ENCODE results near the gene CFAP299. TPM values are rescaled to one million over a fixed set of nuclear protein-coding genes. Genes with fewer than 3 reads are reported as not detected.

The CFAP299 gene
- total and polyA plus RNA-seq, 2 of the 8 experiments (the other 6 are each of a cell fraction or from before 2014, with no cell fraction given) = not detected

- no peak overlapping the region for H2AK5ac ChIP-seq (ENCODE audit: low read depth, low read length)
- no peaks in the 10 kb centered on the region for H3K23me2 ChIP-seq (ENCODE audit: low read depth, low read length)
- TF ChIP-seq POU5F1 (IDR thresholded peaks at IDR 0.05; ENCODE audit: low read depth, low read length) (no peak), ATF3 (IDR thresholded peaks at IDR 0.05; ENCODE audit: insufficient read depth, low read depth, low read length) (no peak)
- no peaks in the 10 kb centered on the region for H3K79me2 ChIP-seq (ENCODE audit: control insufficient read depth in 1 of 2, insufficient read depth in 2 of 2, low read length in 2 of 2)
- H2BK20ac ChIP-seq (ENCODE audit: low read length) = no peak overlapping the region
- H3K56ac ChIP-seq (replicated peaks; ENCODE audit: insufficient read length, low read depth, low read length) = no peak overlapping the region
- 84% methylated on average over 2 of the region's 2 CpGs; no CpG with 5 or more reads in 1 of the 2 experiments for WGBS, 2 experiments (ENCODE audit: extremely low coverage in 1 of 2, insufficient coverage in 1 of 2, insufficient read length in 1 of 2, insufficient replicate concordance in 2 of 2, low coverage in 1 of 2, low lambda C conversion rate in 2 of 2, missing lambda C conversion rate in 1 of 2)
- no peak overlapping the region for H4K91ac ChIP-seq (replicated peaks; ENCODE audit: insufficient read length, low read length)
- no peak overlapping the region for H3K4me2 ChIP-seq (ENCODE audit: insufficient read depth in 1 of 2, low read depth in 2 of 2, low read length in 2 of 2)
- H4K20me1 ChIP-seq (replicated peaks in 1 of 2; ENCODE audit: control insufficient read depth in 1 of 2, insufficient read depth in 2 of 2, low read length in 2 of 2) = no peaks in the 10 kb centered on the region
- no peaks in the 10 kb centered on the region for H3K79me1 ChIP-seq (ENCODE audit: low read depth, low read length)
- H3K4ac ChIP-seq (replicated peaks; ENCODE audit: insufficient read length, low read depth, low read length) = no peak overlapping the region
- H3K9me3 ChIP-seq (ENCODE audit: insufficient read depth in 2 of 2, low read depth in 1 of 2, low read length in 1 of 2) = no peaks in the 10 kb centered on the region
- no peak overlapping the region for H2BK15ac ChIP-seq (ENCODE audit: low read length)
- H3K9ac ChIP-seq (replicated peaks in 1 of 4; ENCODE audit: extremely low read depth in 1 of 4, low read depth in 3 of 4, low read length in 3 of 4) = no peak overlapping the region
- H2BK5ac ChIP-seq (ENCODE audit: low read depth, low read length) = no peak overlapping the region
- H3K27me3 ChIP-seq (replicated peaks in 1 of 4; ENCODE audit: control insufficient read depth in 3 of 4, extremely low read depth in 1 of 4, insufficient read depth in 3 of 4, low read length in 3 of 4) = peaks cover 0 to 1% (median 0%) of the 10 kb centered on the region in 4 experiments; a peak in 1 of 7 replicates
- H3K4me3 ChIP-seq (ENCODE audit: extremely low read depth in 1 of 4, insufficient read depth in 2 of 4, low read depth in 3 of 4, low read length in 4 of 4) = no peak overlapping the region
- no peak overlapping the region for H3K18ac ChIP-seq (ENCODE audit: extremely low read depth, low read length)
- ChIA-PET CTCF (ENCODE audit: partially characterized antibody) (no interaction called here), POLR2A (ENCODE audit: partially characterized antibody) (no interaction called here)
- H2BK12ac ChIP-seq (ENCODE audit: low read depth, low read length) = no peak overlapping the region
- FAIRE-seq = no peak
- no peak overlapping the region for H4K8ac ChIP-seq (ENCODE audit: extremely low read depth, insufficient read depth, low read length)
- H3K14ac ChIP-seq (ENCODE audit: insufficient read length) = no peak overlapping the region
- H3K36me3 ChIP-seq (ENCODE audit: control insufficient read depth in 2 of 4, insufficient read depth in 4 of 4, low read length in 3 of 4) = no peaks in the 10 kb centered on the region
- H3K23ac ChIP-seq (ENCODE audit: insufficient read length) = no peak overlapping the region
- H3K4me1 ChIP-seq (replicated peaks in 1 of 4; ENCODE audit: control insufficient read depth in 3 of 4, insufficient read depth in 4 of 4, low read length in 3 of 4) = no peaks in the 10 kb centered on the region
- no peak overlapping the region for H4K5ac ChIP-seq (ENCODE audit: insufficient read length, low read depth, low read length)
- no peak for DNase-seq (ENCODE audit: low read depth in 1 of 2, low spot score in 2 of 2)
- H2AFZ ChIP-seq (ENCODE audit: low read length) = no peak overlapping the region
- H2BK120ac ChIP-seq (replicated peaks; ENCODE audit: low read depth, low read length) = no peak overlapping the region
- no peak overlapping the region for H3K27ac ChIP-seq (ENCODE audit: low read depth, low read length)
These were observed 432.4 kb downstream of the CFAP299 start for GRCh38 chr4:80767944-80768343.
